PC-3 (cell line): ENCODE data around the gene SYCP1.
"Not testable (repeated sequence)": the region's sequence is repeated elsewhere in the genome, so short reads cannot be mapped to it uniquely, and the experiment has no call there.

ENCODE experiments used
- EZH2 ChIP-seq: fragments of 300-600 bp; sonication (generic); IDR thresholded peaks from one replicate; pipeline ENCODE4 v1.6.1; 2017; ENCODE audit warnings: antibody characterized with exemption, mild to moderate bottlenecking, low read length; ENCODE audit not compliant: unreplicated experiment
- TF ChIP-seq, protein P1 (sequence below): fragments of 300-600 bp; sonication (generic); conservative IDR thresholded peaks from 2 replicates; pipeline ENCODE4 v1.5.1; 2017; ENCODE audit warnings: antibody characterized with exemption, low read depth, mild to moderate bottlenecking, low read length

DNA sequence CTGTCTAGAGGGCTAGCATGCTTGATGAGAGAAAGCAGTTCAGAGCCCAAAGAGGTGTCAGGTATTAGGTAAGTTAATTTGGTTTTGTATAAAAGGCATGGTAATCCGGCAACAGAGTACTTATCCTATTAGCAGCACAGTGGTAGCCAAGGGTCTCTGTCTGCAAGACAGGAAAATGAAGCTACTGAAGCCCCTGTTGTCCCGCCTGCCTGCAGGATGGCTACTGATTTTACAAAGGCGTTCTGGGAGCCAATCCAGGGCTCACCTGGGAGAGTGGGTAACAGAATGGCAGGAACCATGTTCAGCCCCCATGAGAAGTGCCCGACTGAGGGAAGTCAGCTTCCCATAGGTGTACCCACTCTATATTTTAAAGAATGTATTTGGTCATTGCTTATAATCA lies 61.1 kb downstream of the SYCP1 start:
- TF ChIP-seq, protein P1, sequence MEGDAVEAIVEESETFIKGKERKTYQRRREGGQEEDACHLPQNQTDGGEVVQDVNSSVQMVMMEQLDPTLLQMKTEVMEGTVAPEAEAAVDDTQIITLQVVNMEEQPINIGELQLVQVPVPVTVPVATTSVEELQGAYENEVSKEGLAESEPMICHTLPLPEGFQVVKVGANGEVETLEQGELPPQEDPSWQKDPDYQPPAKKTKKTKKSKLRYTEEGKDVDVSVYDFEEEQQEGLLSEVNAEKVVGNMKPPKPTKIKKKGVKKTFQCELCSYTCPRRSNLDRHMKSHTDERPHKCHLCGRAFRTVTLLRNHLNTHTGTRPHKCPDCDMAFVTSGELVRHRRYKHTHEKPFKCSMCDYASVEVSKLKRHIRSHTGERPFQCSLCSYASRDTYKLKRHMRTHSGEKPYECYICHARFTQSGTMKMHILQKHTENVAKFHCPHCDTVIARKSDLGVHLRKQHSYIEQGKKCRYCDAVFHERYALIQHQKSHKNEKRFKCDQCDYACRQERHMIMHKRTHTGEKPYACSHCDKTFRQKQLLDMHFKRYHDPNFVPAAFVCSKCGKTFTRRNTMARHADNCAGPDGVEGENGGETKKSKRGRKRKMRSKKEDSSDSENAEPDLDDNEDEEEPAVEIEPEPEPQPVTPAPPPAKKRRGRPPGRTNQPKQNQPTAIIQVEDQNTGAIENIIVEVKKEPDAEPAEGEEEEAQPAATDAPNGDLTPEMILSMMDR: not testable (repeated sequence)
- not testable (repeated sequence) for TF ChIP-seq EZH2
